Measurements from ENCODE around the gene HBG1.

DNA sequence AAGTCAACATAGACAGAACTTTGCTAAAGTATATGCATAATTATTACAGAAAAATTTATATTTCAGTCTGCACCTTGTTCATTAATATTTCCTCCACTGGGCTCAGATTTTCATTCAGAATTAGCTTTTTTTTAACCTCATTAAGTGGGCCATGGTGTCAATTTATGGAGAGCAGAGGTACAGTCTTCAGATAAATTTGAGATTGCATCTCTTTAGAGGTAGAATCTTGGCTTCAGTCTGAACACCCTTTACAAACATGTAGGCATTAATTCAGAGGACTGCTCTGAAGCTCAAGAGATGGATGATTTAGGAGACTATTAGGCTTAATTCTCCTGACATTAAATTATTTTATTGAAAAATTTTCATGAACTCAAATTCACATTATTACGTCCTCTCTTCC is 19.4 kb downstream of the HBG1 start:
- TF ChIP-seq POLR2A (IDR thresholded peaks at IDR 0.05; ENCODE audit: low read depth, low read length) (no peak), TAF1 (IDR thresholded peaks at IDR 0.05; ENCODE audit: borderline replicate concordance, low read depth, low read length) (no peak), POLR2AphosphoS5 (IDR thresholded peaks at IDR 0.05; ENCODE audit: low read depth, low read length) (no peak)
